ENCODE measurements around the gene MED9.
A peak's percentile ranks its signal among the peaks of the same experiment; 100 is the strongest.

MED9 gene

GRCh38 chr17:17492571-17492970 is 15.8 kb downstream of the MED9 start:
- DNase-seq: no peak

DNA sequence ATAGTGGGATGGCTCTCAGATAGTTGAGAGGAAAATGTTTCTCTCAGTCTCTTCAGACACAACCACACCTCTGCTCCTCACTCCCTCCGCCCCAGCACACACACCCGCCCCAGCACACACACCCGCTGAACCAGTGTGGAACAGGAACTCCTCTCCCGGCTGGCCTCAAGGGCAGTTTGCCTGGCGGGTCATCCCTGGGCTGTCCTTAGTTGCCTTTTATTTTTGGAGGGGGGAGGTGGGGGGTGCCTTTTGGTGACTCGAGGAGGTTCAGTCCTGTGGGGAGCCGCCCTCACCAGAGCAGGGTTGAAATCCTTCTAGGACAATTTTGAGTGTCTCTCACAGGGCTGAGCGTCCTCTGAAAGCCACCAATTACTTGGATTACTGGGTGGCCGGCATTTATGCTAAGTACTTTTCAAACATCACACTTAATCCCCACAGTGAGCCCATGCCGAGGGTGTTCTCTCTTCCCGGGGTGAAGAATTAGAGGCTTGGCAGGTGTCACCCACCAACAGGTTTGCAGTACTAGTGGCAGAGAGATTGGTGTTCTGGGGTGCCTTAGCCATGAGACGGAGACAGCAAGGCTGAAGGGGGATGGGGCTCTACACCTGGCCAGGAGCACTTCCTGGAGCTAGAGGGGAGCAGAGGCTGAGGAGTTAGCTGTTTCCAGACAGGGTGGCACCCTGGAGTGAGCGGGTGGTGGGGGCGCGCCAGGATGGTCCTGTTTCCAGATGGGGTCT is 16.6 kb downstream of the MED9 start:
- DNase-seq: no peak

GRCh38 chr17:17493986-17494466 is 17.2 kb downstream of the MED9 start:
- no peak for DNase-seq

DNA sequence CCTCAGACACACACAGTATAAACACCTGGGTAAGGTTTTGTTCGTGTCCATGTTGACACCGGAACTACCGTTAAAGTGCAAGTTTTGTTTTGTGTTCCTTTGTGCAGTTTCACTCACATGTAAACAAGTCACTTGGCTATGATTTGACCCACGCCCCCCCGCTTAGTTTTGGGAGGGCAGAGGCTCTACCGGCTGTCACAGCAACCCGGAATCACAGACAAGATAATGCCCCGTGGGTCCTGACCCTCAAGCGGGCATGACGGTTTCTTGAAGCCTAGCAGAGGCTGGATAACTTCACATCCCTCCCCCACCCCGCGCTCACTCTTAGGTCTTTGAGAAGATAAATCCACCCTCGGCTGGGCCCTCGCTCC is 17.7 kb downstream of the MED9 start:
- DNase-seq: no peak

DNA sequence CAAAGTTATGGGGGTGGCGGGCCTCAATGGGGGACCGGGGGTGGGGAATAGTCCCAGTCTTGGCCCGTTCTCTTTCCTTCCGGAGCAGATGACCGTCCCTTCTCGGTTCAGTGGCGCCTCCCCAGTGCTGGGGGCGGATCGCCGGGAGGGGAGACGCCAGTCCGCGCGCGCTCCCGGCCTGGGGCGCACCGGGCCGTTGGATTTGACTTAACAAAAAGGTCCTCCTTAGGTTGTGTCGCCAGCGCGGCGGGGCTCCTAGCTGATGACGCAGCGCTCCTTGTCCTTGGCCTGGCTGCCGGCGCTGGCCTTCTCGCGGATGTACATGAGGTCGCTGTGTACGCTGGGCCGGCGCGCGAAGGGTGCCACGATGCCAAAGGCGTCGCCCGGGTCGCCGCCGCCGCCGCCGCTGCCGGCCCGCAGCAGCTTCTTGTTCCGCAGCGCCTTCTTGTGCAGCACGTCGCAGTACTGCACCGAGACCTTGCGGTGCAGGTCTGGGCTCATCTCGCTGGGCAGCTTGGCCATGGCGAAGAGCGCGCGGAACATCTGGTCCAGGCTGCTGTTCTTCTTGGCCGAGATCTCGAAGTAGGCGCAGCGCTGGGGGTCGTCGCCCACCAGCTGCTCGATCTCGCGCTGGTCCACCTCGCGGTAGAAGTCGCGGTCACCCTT is 18.2 kb downstream of the MED9 start:
- DNase-seq: no peak

- no peak for DNase-seq
These were observed 18.9 kb downstream of the MED9 start for GRCh38 chr17:17495536-17496188.

DNA sequence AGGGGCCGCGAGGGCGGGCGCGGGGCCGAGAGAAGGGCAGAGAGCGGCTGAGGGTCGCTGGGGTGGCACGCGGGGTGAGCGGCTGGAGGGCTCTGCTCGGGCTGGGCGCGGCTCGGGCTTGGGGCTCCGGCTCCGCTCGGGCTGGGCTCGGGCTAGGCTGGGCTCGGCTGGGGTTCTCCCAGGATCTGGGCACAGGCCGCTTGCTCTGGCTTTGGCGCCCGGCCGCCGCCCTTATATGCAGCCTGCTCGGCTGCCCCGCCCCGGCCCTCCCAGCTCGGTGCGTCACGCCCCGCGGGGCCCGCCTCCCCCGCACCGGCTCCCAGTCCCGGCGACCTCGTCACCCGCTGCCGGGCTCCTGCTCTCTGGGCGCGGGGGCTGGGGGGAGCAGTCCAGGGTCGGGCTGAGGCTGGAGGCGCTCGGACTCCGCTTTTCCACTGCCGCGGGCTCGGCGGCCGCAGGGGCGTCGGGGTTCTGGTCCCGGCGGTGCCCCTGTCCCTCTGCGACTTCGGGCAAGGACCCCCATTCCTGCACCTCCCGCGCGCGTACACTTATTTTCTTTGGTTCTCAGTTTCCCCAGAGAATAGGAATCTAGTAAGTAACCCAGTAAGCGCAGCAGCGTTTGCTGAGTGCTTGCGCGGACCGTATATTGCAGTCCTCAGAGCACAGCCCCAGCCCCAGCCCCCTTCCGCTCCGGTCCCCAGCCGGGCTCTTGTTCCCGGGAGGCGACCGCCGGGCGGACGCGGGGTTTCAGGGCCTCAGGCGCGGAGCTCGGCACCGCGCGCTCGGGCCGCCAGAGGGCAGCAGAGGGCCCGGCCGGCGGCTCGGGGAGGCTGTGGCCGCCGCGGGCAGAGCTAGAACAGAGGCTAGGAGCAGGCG is 19.6 kb downstream of the MED9 start, which contains the start of gene RASD1:
Gene RASD1 (minus strand): TSS at position 207 of the 876 bp plus-strand sequence. CDS start 214 bp downstream, outside the sequence.
- DNase-seq: peak; percentile 98

DNA sequence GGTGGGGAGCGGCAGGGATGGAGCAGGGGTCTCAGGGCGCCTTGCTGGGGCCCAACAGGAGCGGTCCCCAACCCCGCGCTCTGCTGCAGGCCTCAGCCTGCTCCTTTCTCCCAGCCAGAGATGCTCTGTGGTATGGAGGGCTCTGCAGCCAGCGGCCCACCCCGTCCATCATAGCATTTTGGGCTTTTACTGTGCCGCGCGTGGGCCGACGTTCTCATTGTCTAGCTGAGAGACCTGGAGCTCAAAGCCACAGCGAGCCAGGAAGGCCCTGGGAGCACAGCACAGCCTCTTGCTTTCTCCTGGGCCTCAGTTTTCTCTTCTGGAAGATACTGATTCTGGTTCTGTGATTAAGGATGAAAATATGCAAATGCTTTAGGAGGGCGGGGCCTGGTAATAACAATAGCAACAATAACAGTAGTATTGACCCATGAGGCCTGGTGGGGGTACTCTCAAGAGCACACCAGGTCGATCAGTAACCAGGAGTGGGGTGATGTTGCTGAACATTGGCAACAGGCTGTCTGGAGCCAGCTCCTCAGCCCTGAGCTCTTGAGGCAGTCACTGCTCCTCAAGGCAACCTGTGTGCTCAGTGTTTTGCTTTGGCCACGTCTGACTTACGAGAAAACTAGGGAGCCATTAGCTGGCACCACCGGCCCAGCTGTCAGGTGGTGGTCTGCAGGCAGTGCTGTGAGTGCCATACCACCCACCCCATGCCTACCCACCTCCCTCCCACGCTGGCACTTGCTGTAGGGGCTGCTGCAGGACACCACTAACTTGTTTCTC is 20.5 kb downstream of the MED9 start:
- DNase-seq: no peak

- DNase-seq: no peak
These were observed 21.2 kb downstream of the MED9 start for GRCh38 chr17:17497845-17498520.

DNA sequence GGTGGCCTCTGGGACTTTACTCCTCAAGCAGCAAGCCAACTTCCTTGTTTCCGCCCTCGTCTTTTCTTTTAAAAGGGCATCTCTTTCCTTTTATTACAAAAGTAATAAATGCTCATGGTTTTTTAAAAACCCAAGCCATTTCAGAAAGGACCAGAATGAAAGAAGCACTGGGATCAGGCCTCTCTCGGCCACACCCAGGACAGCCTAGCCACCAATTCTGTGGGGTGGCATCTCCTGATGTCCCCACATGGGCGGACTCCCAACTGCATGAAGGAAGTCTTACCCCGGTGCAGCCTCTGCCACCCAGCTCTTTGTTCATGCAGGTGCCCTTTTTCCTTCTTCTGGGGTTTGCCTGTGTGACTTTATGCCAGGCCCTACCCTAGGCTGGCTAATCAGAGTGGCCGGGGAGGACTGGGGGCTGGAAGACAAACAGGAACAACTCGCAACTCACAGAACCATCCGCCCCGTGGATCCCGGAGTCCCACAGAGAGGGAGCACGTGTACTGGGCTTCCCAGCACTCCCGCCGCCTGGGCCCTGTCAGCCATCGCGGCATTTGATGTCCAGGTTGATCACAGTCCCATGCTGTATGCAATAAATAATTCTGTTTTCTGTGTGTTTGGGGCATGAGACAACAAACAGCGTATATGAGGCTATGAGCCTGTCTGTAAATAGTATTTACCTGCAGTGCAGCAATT is 22.0 kb downstream of the MED9 start:
- no peak for DNase-seq

GRCh38 chr17:17499402-17500145 is 22.8 kb downstream of the MED9 start:
- DNase-seq: no peak

GRCh38 chr17:17500999-17501605 is 24.3 kb downstream of the MED9 start:
- DNase-seq: no peak

GRCh38 chr17:17502741-17503565 is 26.2 kb downstream of the MED9 start:
- no peak for DNase-seq

GRCh38 chr17:17503566-17504130 is 26.8 kb downstream of the MED9 start:
- DNase-seq: no peak

DNA sequence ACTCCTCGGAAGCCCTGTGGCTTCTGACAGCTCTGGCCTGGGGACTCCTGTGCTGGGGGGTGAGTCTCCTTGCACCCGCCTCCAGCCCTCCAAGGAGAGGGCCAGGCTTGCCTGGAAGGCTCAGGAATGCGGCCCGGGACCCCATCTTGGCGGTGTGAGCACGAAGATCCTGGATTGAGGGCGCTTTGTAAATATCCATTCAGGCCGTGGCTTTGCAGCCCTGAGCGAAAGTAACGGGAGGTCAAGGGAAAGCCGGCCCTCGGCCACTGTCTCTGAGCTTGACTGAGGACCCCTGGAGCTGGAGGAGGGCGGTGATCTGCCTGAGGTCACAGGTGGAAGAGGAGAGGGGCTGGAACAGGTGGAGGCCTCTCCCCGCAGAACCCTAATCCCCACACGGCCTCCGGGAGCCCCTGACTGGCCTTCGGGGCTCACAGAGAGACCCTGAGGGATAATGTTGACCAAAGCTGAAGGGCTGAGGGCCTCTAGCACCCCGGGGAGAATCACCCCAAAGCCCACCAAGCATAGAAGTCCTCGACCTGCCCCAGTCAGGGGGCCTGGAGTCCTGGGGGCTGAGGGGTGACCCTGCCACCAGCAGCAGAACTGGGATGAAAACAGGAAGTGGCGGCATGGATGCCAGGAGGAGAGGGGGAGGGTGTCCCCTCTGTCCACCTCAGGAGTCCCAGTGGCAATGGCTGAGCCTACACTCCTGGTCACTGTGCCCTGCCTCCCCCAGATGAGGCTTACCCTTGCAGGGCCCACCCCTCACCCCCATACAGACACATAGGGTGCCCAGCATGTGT is 27.7 kb downstream of the MED9 start:
- no peak for DNase-seq

- no peak for DNase-seq
These were observed 28.4 kb downstream of the MED9 start for GRCh38 chr17:17505151-17505550.

DNA sequence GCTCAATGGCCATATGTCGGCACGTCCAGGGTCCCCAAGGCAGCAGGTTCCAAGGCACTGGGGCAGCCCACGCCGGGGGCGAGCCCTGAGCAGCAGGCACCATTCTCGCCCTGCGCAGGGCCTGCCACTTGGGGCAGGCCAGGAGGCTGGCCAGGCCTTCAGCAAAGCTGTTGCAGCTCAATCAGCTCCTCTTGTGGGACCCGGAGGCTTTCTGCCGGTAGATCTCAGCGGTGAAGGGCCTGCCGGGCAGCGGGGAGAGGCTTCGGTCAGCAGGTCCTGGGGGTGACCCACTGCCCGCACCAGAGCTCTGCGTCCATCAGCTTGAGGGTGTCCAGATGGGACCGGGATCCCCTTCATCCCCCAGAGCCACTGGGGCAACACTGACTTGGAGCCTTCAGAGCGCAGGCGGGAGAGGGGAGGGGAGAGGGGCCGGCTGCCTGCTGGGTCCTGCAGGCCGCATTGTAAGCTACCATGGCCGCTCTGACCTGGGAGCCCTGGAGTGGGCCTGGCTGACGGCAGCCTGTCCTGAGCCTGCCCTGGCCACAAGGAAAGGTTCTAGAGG is 28.9 kb downstream of the MED9 start:
- no peak for DNase-seq
